Prostate gland (tissue), 2 donors: ENCODE data around the gene BTG2. TPM values are rescaled to one million over a fixed set of nuclear protein-coding genes. Genes with fewer than 3 reads are reported as not detected.

Experiments
- DNase-seq: peaks from one replicate; pipeline ENCODE4 v3.0.0-alpha.2; 2019; ENCODE audit warnings: low spot score
- H3K27ac ChIP-seq, 2 donors: fragments of 200-600 bp; sonication (generic); 2 replicates each; pipeline ENCODE4 v1.5.1; 2017 to 2019
- H3K27me3 ChIP-seq: fragments of 200-600 bp; sonication (generic); replicated peaks from 2 replicates; pipeline ENCODE4 v1.5.1; 2019; ENCODE audit not compliant: insufficient read depth
- H3K36me3 ChIP-seq, 2 donors: fragments of 200-600 bp; sonication (generic); 1 replicate in 1 of 2; 2 replicates in 1 of 2; pipeline versions ENCODE4 v1.5.1 to v1.8.1; 2017 to 2019
- H3K4me1 ChIP-seq: fragments of 200-600 bp; sonication (generic); replicated peaks from 2 replicates; pipeline ENCODE4 v1.5.1; 2019
- H3K4me3 ChIP-seq, 2 donors: fragments of 200-600 bp; sonication (generic); 2 replicates each; pipeline ENCODE4 v1.5.1; 2017 to 2019
- H3K9me3 ChIP-seq: fragments of 200-600 bp; sonication (generic); 2 replicates; pipeline ENCODE4 v1.5.1; 2017
- POLR2A ChIP-seq: fragments of 450-650 bp; IDR thresholded peaks from one replicate; pipeline ENCODE4 v1.6.1; 2016; ENCODE audit warnings: antibody characterized with exemption, mild to moderate bottlenecking
- POLR2AphosphoS5 ChIP-seq: sonication (generic); formaldehyde crosslinking; IDR thresholded peaks from one replicate; pipeline ENCODE4 v1.6.1; 2017; ENCODE audit warnings: antibody characterized with exemption
- WGBS: methylation state at CpG from one replicate; pipeline ENCODE4 v1.1.5; 2018; 5-methylcytosine and 5-hydroxymethylcytosine counted together
- intact Hi-C: fragments of 100-400 bp; cut with DNase I; formaldehyde crosslinking; loops from one replicate; pipeline ENCODE4 v1.14.2; 2022
- total RNA-seq, 2 donors: library from RNA; depleted of rRNA; stranded (reverse); fragments of >200 nt; gene quantifications; one replicate each; pipeline ENCODE4 v1.1.0, GENCODE V29; 2016
- TF ChIP-seq, protein P1 (sequence below), 4 experiments: fragments of 200-600 bp in 2 of 4; fragments of 450-650 bp in 2 of 4; sonication (generic) in 2 of 4; IDR thresholded peaks; 1 replicate in 3 of 4; 2 replicates in 1 of 4; pipeline ENCODE4 v1.5.1; 2016 to 2019; ENCODE audit warnings: antibody characterized with exemption in 4 of 4, mild to moderate bottlenecking in 2 of 4, moderate library complexity in 2 of 4

The BTG2 gene
- total RNA-seq, 2 donors from 2014 or later, result 91.0 to 131 TPM

GRCh38 chr1:203270448-203270847 lies 34.9 kb upstream of the BTG2 start:
- Histone ChIP-seq H3K4me3 (no peak overlapping the region), H3K27ac (peak overlapping the region in 1 of 2 donors; percentile 29), H3K9me3 (no peaks in the 10 kb centered on the region), H3K27me3 (no peaks in the 10 kb centered on the region), H3K36me3 (no peaks in the 10 kb centered on the region), H3K4me1 (peaks cover 7% of the 10 kb centered on the region)
- no peak for DNase-seq
- intact Hi-C loops, result loop anchor here (5.0 kb wide), 4 partner anchors 57 to 233 kb away; no protein-coding TSS in a partner anchor
- TF ChIP-seq POLR2AphosphoS5 (no peak), POLR2A (no peak)
- TF ChIP-seq, protein P1, sequence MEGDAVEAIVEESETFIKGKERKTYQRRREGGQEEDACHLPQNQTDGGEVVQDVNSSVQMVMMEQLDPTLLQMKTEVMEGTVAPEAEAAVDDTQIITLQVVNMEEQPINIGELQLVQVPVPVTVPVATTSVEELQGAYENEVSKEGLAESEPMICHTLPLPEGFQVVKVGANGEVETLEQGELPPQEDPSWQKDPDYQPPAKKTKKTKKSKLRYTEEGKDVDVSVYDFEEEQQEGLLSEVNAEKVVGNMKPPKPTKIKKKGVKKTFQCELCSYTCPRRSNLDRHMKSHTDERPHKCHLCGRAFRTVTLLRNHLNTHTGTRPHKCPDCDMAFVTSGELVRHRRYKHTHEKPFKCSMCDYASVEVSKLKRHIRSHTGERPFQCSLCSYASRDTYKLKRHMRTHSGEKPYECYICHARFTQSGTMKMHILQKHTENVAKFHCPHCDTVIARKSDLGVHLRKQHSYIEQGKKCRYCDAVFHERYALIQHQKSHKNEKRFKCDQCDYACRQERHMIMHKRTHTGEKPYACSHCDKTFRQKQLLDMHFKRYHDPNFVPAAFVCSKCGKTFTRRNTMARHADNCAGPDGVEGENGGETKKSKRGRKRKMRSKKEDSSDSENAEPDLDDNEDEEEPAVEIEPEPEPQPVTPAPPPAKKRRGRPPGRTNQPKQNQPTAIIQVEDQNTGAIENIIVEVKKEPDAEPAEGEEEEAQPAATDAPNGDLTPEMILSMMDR (IDR thresholded peaks at IDR 0.05), result no peak
- 84% methylated on average over 4 of the region's 4 CpGs for WGBS

DNA sequence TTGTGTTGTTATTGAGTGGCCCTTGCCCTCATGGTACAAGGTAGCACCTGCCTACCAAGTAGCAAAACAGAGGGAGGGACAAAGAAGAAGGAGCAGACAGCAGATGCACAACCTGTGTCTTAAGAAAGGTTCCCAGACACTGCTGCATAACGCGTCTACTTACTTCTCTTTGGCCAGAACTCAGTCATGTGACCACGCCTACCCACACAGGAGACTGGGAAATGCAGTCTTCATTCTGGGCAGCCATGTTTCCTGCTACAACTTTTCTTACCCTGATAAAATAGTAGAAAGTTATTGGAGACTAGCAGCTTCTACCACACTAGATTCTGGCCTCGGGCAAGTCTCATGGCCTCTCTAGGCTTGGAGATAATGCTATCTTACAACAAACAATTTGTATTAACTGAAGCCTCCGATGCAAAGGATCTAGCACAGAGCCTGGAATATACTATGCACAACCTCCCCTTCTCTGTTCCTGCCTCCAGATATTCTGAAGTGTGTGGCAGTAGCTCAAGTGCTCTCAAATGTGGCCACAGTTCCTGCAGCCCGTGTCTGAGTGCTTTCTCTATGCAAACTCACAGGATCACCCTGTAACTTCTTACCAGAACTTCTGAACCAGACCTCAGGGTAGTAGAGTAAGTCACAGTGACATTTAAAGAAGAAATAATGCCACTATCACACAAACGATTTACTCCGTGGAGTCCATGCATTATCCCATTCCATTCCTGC lies 34.1 kb upstream of the BTG2 start:
- intact Hi-C loops, result loop anchor here (5.0 kb wide), 4 partner anchors 56 to 234 kb away; no protein-coding TSS in a partner anchor
- H3K9me3 ChIP-seq, result no peaks in the 10 kb centered on the region

DNA sequence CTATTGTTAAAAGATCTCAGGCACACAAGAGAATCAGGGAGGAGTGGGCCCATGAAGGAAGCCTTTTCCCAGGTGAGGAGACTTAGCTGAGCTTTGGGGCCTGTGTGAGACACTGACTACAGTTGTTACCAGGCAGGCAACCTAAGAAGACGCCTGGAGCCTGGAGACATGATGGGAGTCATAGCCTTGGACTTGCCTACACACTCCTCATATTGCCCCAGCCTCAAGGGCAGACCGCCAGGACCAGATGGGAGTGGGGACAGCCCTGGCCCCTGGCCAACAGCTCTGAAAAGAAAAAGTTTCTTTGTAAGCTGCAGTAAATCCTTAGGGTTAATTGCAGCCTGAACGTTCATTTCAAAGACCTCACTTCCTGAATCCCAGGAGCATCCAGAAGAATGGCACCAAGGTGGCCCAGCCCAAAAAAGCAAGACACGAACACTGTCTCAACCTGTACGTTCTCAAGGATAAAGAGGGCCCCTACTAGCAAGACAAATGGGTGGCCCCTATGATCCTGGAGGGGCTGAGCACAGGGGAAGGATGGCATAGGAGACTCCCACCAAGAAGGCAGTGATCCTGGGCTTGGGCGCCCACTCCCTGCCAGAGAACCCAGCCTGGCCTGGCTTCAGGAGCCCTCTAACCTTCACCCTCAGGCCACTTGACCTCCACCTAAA lies 33.2 kb upstream of the BTG2 start:
- DNase-seq, result no peak

More for the DNA sequence above, 34.1 kb upstream of the BTG2 start:
- Histone ChIP-seq H3K4me1 (peaks cover 7% of the 10 kb centered on the region), H3K27me3 (no peaks in the 10 kb centered on the region), H3K4me3 (no peak overlapping the region), H3K27ac (peak overlapping the region in 1 of 2 donors; percentile 29), H3K36me3 (no peaks in the 10 kb centered on the region)
- DNase-seq, result peak; percentile 83
- TF ChIP-seq POLR2A (no peak), POLR2AphosphoS5 (peak; percentile 86)
- TF ChIP-seq, protein P1 (IDR thresholded peaks at IDR 0.05), result no peak
- 40% methylated on average over 8 of the region's 8 CpGs for WGBS

GRCh38 chr1:203272633-203273205 lies 32.6 kb upstream of the BTG2 start:
- intact Hi-C loops, result loop anchor here (2.0 to 5.0 kb wide), 6 partner anchors 34 to 235 kb away; no protein-coding TSS in a partner anchor
- TF ChIP-seq POLR2AphosphoS5 (no peak), POLR2A (no peak)
- TF ChIP-seq, protein P1 (IDR thresholded peaks at IDR 0.05), result no peak
- H3K9me3 ChIP-seq, result no peaks in the 10 kb centered on the region
- H3K27me3 ChIP-seq, result no peaks in the 10 kb centered on the region
- peak overlapping the region in 1 of 2 donors; percentile 69 for H3K27ac ChIP-seq
- no peak for DNase-seq
- peaks cover 7% of the 10 kb centered on the region for H3K4me1 ChIP-seq
- no peaks in the 10 kb centered on the region for H3K36me3 ChIP-seq
- H3K4me3 ChIP-seq, result peak overlapping the region in 1 of 2 donors; percentile 7
- WGBS, result 30% methylated on average over 17 of the region's 17 CpGs

More for the DNA sequence above, 33.2 kb upstream of the BTG2 start:
- peaks cover 7% of the 10 kb centered on the region for H3K4me1 ChIP-seq
- H3K36me3 ChIP-seq, result no peaks in the 10 kb centered on the region
- intact Hi-C loops, result loop anchor here (2.0 to 5.0 kb wide), 6 partner anchors 35 to 235 kb away; no protein-coding TSS in a partner anchor
- H3K27ac ChIP-seq, result peak overlapping the region in 1 of 2 donors; percentile 29
- 48% methylated on average over 6 of the region's 6 CpGs for WGBS
- no peaks in the 10 kb centered on the region for H3K9me3 ChIP-seq
- H3K4me3 ChIP-seq, result no peak overlapping the region
- H3K27me3 ChIP-seq, result no peaks in the 10 kb centered on the region
- TF ChIP-seq POLR2AphosphoS5 (no peak), POLR2A (no peak)
- TF ChIP-seq, protein P1 (IDR thresholded peaks at IDR 0.05), result no peak
